GM12878 (cell line): Measurements from ENCODE around the gene B4GALNT4. TPM values are rescaled to one million over a fixed set of nuclear protein-coding genes. Genes with fewer than 3 reads are reported as not detected.

Experiments used
- ATAC-seq: fragments of 200-7000 bp; cut with Tn5 transposase; 3 replicates; pipeline ENCODE4 v1.9.1; 2020; ENCODE audit warnings: mild to moderate bottlenecking, moderate library complexity
- BruUV-seq: library from RNA; stranded (reverse); fragments of 400-500 nt; replicated peaks from 2 replicates; lab custom pipeline; 2021; lab: Mats Ljungman, UMichigan
- CTCF ChIA-PET: fragments of 300-600 bp; sonication (Branson Sonifier 250); formaldehyde crosslinking; extraction: SDS; loops from one replicate; lab custom pipeline; 2021; ENCODE audit warnings: inconsistent platforms; lab: Yijun Ruan, JAX
- POLR2A ChIA-PET: fragments of 350-600 bp; formaldehyde crosslinking; extraction: SDS; loops from one replicate; lab custom pipeline; 2021; ENCODE audit warnings: inconsistent platforms; lab: Charles Lee
- RAD21 ChIA-PET: fragments of 300-600 bp; sonication (Branson Sonifier 250); formaldehyde crosslinking; loops from one replicate; lab custom pipeline; 2023; ENCODE audit warnings: antibody characterized with exemption; ENCODE audit not compliant: unreplicated experiment; lab: Charles Lee
- SMC1A ChIA-PET: fragments of 300-600 bp; sonication (Branson Sonifier 250); formaldehyde crosslinking; loops from one replicate; lab custom pipeline; 2023; ENCODE audit not compliant: unreplicated experiment, uncharacterized antibody; lab: Charles Lee
- DNase-seq: peaks from one replicate; pipeline ENCODE4 v3.0.0-alpha.2; 2011; ENCODE audit warnings: low read depth, low spot score
- FAIRE-seq: peaks from 3 replicates; lab custom pipeline; 2011; peaks lifted over from hg19 to GRCh38; lab: Jason Lieb, UNC
- H2AFZ ChIP-seq: 2 replicates; pipeline ENCODE4 v1.6.0; 2011; ENCODE audit warnings: low read depth, low read length, control low read depth; ENCODE audit not compliant: control insufficient read depth
- H3K27ac ChIP-seq: 2 replicates; pipeline ENCODE4 v1.5.1; 2011; ENCODE audit warnings: control low read depth; ENCODE audit not compliant: control insufficient read depth, insufficient read depth
- H3K27me3 ChIP-seq, 2 experiments: replicated peaks in 1 of 2; 2 replicates each; pipeline versions ENCODE4 v1.6.0 to v1.6.1; 2011; ENCODE audit warnings: low read length in 1 of 2; ENCODE audit not compliant: control insufficient read depth in 2 of 2, insufficient read depth in 2 of 2
- H3K36me3 ChIP-seq, 2 experiments: 2 replicates each; pipeline ENCODE4 v1.5.1; 2011; ENCODE audit warnings: low read length in 1 of 2; ENCODE audit not compliant: control insufficient read depth in 2 of 2, insufficient read depth in 2 of 2
- H3K4me1 ChIP-seq: 2 replicates; pipeline ENCODE4 v1.6.1; 2011; ENCODE audit warnings: mild to moderate bottlenecking, low read length, moderate library complexity, mixed read lengths; ENCODE audit not compliant: control insufficient read depth, insufficient read depth
- H3K4me2 ChIP-seq: 2 replicates; pipeline ENCODE4 v1.6.0; 2011; ENCODE audit warnings: control low read depth; ENCODE audit not compliant: control insufficient read depth, insufficient read depth
- H3K4me3 ChIP-seq: fragments of 200-600 bp; sonication (generic); 2 replicates; pipeline ENCODE4 v1.5.1; 2016
- H3K79me2 ChIP-seq: 2 replicates; pipeline ENCODE4 v1.6.0; 2011; ENCODE audit warnings: low read length; ENCODE audit not compliant: control insufficient read depth, insufficient read depth
- H3K9ac ChIP-seq: 2 replicates; pipeline ENCODE4 v1.8.0; 2011; ENCODE audit warnings: low read length, control low read depth, mixed read lengths; ENCODE audit not compliant: control insufficient read depth, insufficient read depth
- H3K9me3 ChIP-seq: replicated peaks from 3 replicates; pipeline ENCODE4 v1.5.1; 2011; ENCODE audit warnings: mild to moderate bottlenecking, low read length; ENCODE audit not compliant: control insufficient read depth, insufficient read depth
- H4K20me1 ChIP-seq: 2 replicates; pipeline ENCODE4 v1.6.0; 2011; ENCODE audit not compliant: control insufficient read depth, insufficient read depth
- CBX5 ChIP-seq: sonication (generic); IDR thresholded peaks from 2 replicates; pipeline ENCODE4 v1.6.1; 2016; ENCODE audit warnings: low read depth, moderate library complexity, mild to moderate bottlenecking, inconsistent platforms
- CREB1 ChIP-seq: IDR thresholded peaks from 2 replicates; pipeline ENCODE4 v1.6.1; 2012; ENCODE audit warnings: low read depth, mild to moderate bottlenecking, inconsistent platforms
- FOXK2 ChIP-seq: fragments of 450-650 bp; IDR thresholded peaks from 2 replicates; pipeline ENCODE4 v1.6.1; 2017; ENCODE audit warnings: mild to moderate bottlenecking, moderate library complexity
- LARP7 ChIP-seq: fragments of 450-650 bp; IDR thresholded peaks from 2 replicates; pipeline ENCODE4 v1.6.1; 2017; ENCODE audit warnings: mild to moderate bottlenecking
- MEF2B ChIP-seq: fragments of 450-650 bp; IDR thresholded peaks from 2 replicates; pipeline ENCODE4 v1.6.1; 2018; ENCODE audit warnings: mild to moderate bottlenecking, moderate library complexity; ENCODE audit not compliant: partially characterized antibody, poor library complexity, severe bottlenecking
- MLLT1 ChIP-seq: fragments of 450-650 bp; IDR thresholded peaks from 2 replicates; pipeline ENCODE4 v1.6.1; 2016; ENCODE audit warnings: mild to moderate bottlenecking
- MTA2 ChIP-seq: fragments of 450-650 bp; IDR thresholded peaks from 2 replicates; pipeline ENCODE4 v1.6.1; 2016; ENCODE audit warnings: low read depth, mild to moderate bottlenecking, moderate library complexity
- POLR2AphosphoS2 ChIP-seq: IDR thresholded peaks from 2 replicates; pipeline ENCODE4 v1.6.1; 2011; ENCODE audit warnings: low read depth, mild to moderate bottlenecking, low read length, improper control_type of control experiment, moderate library complexity
- RCOR1 ChIP-seq: conservative IDR thresholded peaks from 2 replicates; pipeline ENCODE4 v1.6.1; 2012; ENCODE audit warnings: low read depth, low read length, improper control_type of control experiment
- REST ChIP-seq: IDR thresholded peaks from 2 replicates; pipeline ENCODE4 v1.6.1; 2012; ENCODE audit warnings: mild to moderate bottlenecking, low read depth, low read length
- RFX5 ChIP-seq: IDR thresholded peaks from 2 replicates; pipeline ENCODE4 v1.6.1; 2011; ENCODE audit warnings: low read depth, low read length, improper control_type of control experiment
- SMAD5 ChIP-seq: IDR thresholded peaks from 2 replicates; pipeline ENCODE4 v1.6.1; 2016; ENCODE audit warnings: antibody characterized with exemption, low read depth
- SMARCA5 ChIP-seq: fragments of 450-650 bp; IDR thresholded peaks from 2 replicates; pipeline ENCODE4 v1.6.1; 2017; ENCODE audit warnings: mild to moderate bottlenecking
- SPI1 ChIP-seq: IDR thresholded peaks from 2 replicates; pipeline ENCODE4 v1.6.1; 2011; ENCODE audit warnings: low read depth, mild to moderate bottlenecking, low read length, moderate library complexity, borderline replicate concordance; ENCODE audit not compliant: insufficient read depth
- STAT3 ChIP-seq: IDR thresholded peaks from 2 replicates; pipeline ENCODE4 v1.6.1; 2011; ENCODE audit warnings: low read depth, low read length, improper control_type of control experiment
- TCF7 ChIP-seq: IDR thresholded peaks from 2 replicates; pipeline ENCODE4 v1.6.1; 2014; ENCODE audit warnings: antibody characterized with exemption, borderline replicate concordance
- YY1 ChIP-seq: IDR thresholded peaks from 2 replicates; pipeline ENCODE4 v1.6.1; 2011; ENCODE audit warnings: low read depth, mild to moderate bottlenecking, low read length
- WGBS: methylation state at CpG from one replicate; pipeline ENCODE4 v1.1.6; 2016; ENCODE audit warnings: low lambda C conversion rate; ENCODE audit not compliant: insufficient replicate concordance, insufficient coverage; ENCODE audit errors: missing lambda C conversion rate; 5-methylcytosine and 5-hydroxymethylcytosine counted together
- in situ Hi-C: fragments of 300-500 bp; cut with MboI; formaldehyde crosslinking; loops from 9 replicates; pipeline ENCODE4 v1.14.3; 2018; ENCODE audit warnings: mixed read lengths
- intact Hi-C: fragments of 100-400 bp; cut with micrococcal nuclease; formaldehyde crosslinking; loops from one replicate; pipeline ENCODE4 v1.14.2; 2022; ENCODE audit not compliant: unreplicated experiment
- polyA plus RNA-seq, 11 experiments: library from polyadenylated mRNA; depleted of rRNA in 4 of 11; unstranded in 6 of 11; stranded (reverse) in 5 of 11; fragments of >200 nt; fragmentation: Nextera tagmentation in 4 of 11; fragmentation: Illumina TruSeq in 1 of 11; extraction: Ambion mirVana in 4 of 11; extraction: Trizol in 1 of 11; gene quantifications; 1 replicate in 1 of 11; 2 replicates in 10 of 11; pipeline versions ENCODE4 v1.2.1 to v1.2.3, GENCODE V29; 2011 to 2016; ENCODE audit warnings: inconsistent platforms in 2 of 11, missing spikeins in 2 of 11, low read depth in 1 of 11
- total RNA-seq, 4 experiments: library from RNA; depleted of rRNA in 3 of 4; stranded (reverse); fragments of >200 nt in 3 of 4; fragmentation: Illumina TruSeq in 1 of 4; extraction: Trizol in 1 of 4; gene quantifications; 2 replicates each; pipeline versions ENCODE4 v1.2.1 to v1.2.3, GENCODE V29; 2013 to 2021

B4GALNT4 gene
- total and polyA plus RNA-seq, 10 of the 15 experiments (the other 5 are each of a cell fraction or from before 2014, with no cell fraction given): 0.04 to 0.82 (median 0.40) TPM; not detected in 6

- WGBS: 84% methylated on average over 4 of the region's 4 CpGs
- no peak overlapping the region for H2AFZ ChIP-seq
- no peaks in the 10 kb centered on the region for H3K27me3 ChIP-seq
- H4K20me1 ChIP-seq: no peaks in the 10 kb centered on the region
- ChIA-PET CTCF (no interaction called here), SMC1A (interaction anchor here (0.6 kb wide), 1 partner anchor 270 kb away, joined by 3 read pairs; the partner anchor contains the start of gene DEAF1), RAD21 (no interaction called here), POLR2A (no interaction called here)
- H3K4me3 ChIP-seq: no peak overlapping the region
- DNase-seq: no peak
- in situ Hi-C loops: no loop called here
- intact Hi-C loops: no loop called here
- no peaks in the 10 kb centered on the region for H3K36me3 ChIP-seq
- H3K4me1 ChIP-seq: no peaks in the 10 kb centered on the region
- no peaks in the 10 kb centered on the region for H3K9me3 ChIP-seq
- no peaks in the 10 kb centered on the region for H3K79me2 ChIP-seq
- no TSS peak for BruUV-seq
- H3K27ac ChIP-seq: no peak overlapping the region
- ATAC-seq: no peak
- H3K9ac ChIP-seq: no peak overlapping the region
- no peak overlapping the region for H3K4me2 ChIP-seq
- TF ChIP-seq CBX5 (no peak), MTA2 (no peak), POLR2AphosphoS2 (no peak), REST (no peak), MEF2B (no peak), TCF7 (no peak), LARP7 (no peak), SMAD5 (no peak), YY1 (no peak), MLLT1 (no peak), CREB1 (no peak), RCOR1 (no peak), SMARCA5 (no peak), STAT3 (no peak), SPI1 (no peak), RFX5 (no peak), FOXK2 (no peak)
- FAIRE-seq: no peak
Observed at GRCh38 chr11:425301-425700, 56.0 kb downstream of the B4GALNT4 start.
